HG03196 (cell line): ENCODE data around the gene NBPF1.
"Not testable (repeated sequence)": the region's sequence is repeated elsewhere in the genome, so short reads cannot be mapped to it uniquely, and the experiment has no call there.

Experiments used
- ATAC-seq: cut with Tn5 transposase; IDR thresholded peaks from one replicate; pipeline ENCODE4 v1.9.1; 2021; ENCODE audit not compliant: unreplicated experiment

NBPF1 gene

GRCh38 chr1:16613185-16614147 is at the start of gene NBPF1:
NBPF1 (minus strand) TSS chr1:16613564.
- peak; percentile 86 for ATAC-seq

DNA sequence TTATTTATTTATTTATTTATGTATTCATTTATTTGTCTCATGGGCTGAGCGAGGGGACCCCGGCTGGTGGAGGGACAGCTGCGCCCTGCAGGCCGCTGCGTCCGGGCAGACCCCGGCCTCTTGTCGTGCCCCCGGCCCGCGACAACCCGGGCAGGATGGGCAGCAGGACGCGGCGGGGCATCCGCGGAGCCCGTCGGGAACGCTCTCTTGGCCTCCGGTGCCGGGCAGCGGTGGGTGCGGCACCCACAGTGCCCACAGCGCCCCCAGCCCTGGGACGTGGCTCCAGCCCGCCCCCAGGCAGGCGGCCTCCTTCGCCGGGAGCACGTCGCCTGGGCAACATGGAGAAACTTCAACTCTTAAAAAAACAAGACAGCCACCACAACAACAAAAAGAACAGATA is 44.9 kb upstream of the NBPF1 start:
- not testable (repeated sequence) for ATAC-seq

GRCh38 chr1:16656981-16657683 is 43.8 kb upstream of the NBPF1 start:
- ATAC-seq: not testable (repeated sequence)

DNA sequence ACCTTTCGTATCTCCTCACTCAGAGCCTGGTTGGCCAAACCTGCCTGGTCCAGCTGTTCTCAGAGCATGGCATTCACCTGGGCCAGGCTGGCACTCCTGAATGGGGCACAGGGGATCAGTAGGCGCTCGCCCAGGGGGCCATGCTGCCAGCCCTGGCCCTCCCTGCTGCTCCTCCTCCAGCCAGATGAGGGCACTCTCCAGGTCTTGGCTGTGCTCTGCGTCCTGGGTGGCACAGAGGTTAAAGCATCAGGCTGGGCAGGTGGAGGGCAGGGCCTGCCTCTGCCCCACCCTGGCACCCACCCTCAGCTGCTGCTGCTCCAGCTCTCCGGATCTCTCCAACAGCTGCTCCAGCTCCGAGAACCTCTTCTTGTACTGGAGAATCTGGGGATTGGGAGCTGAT is 43.2 kb upstream of the NBPF1 start:
- not testable (repeated sequence) for ATAC-seq

- ATAC-seq: not testable (repeated sequence)
Measured at GRCh38 chr1:16651560-16651959, 38.2 kb upstream of the NBPF1 start.

GRCh38 chr1:16649960-16650359 is 36.6 kb upstream of the NBPF1 start:
- ATAC-seq: not testable (repeated sequence)

DNA sequence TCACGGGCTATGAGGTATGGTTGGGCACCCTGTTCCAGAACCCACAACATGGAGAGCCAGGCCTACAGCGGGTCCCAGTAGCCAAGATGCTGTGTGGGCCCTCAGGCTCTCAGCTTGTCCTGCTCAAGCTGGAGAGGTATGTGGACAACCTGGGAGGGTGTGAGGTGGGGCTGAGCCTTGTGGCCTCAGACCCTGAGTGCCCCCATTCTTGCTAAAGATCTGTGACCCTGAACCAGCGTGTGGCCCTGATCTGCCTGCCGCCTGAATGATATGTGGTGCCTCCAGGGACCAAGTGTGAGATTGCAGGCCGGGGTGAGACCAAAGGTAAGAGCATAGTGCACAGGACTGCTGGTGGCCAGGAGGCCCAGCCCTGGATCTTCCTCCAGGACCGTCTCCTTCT is 36.0 kb upstream of the NBPF1 start:
- ATAC-seq: not testable (repeated sequence)

GRCh38 chr1:16648756-16649155 is 35.4 kb upstream of the NBPF1 start:
- not testable (repeated sequence) for ATAC-seq

- ATAC-seq: not testable (repeated sequence)
Measured at GRCh38 chr1:16648250-16648649, 34.9 kb upstream of the NBPF1 start.

DNA sequence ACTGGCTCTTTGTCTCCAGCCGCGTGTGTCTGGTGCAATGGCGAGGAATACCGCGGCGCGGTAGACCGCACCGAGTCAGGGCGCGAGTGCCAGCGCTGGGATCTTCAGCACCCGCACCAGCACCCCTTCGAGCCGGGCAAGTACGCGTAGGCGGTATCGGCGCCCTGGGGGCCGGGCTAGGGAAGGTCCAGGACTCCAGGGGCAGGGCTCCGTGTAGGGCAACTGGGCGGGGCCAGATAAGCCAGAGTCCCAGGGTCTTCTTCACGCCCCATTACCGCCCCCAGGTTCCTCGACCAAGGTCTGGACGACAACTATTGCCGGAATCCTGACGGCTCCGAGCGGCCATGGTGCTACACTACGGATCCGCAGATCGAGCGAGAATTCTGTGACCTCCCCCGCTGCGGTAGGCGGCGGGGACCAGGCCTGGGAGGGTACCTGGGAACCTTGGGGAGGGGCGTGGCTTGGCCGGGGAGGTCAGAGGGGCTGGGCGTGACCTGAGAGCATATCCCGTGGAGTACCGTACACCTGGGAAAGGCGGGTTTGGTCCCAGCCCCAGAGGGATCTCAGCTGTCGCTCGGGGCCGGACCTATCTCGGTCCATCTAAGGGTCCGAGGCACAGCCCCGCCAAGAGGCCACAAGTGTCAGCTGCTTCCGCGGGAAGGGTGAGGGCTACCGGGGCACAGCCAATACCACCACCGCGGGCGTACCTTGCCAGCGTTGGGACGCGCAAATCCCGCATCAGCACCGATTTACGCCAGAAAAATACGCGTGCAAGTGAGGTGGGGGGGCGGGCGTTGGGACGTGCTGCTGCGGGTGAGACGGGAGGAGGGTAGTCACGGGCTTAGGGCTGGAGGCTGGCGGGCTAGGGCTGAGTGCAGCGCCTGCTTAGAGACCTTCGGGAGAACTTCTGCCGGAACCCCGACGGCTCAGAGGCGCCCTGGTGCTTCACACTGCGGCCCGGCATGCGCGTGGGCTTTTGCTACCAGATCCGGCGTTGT is 34.1 kb upstream of the NBPF1 start:
- ATAC-seq: not testable (repeated sequence)

- ATAC-seq: not testable (repeated sequence)
Measured at GRCh38 chr1:16646716-16647115, 33.4 kb upstream of the NBPF1 start.

- ATAC-seq: not testable (repeated sequence)
Measured at GRCh38 chr1:16646061-16646664, 32.8 kb upstream of the NBPF1 start.

GRCh38 chr1:16645271-16646060 is 32.1 kb upstream of the NBPF1 start:
- peak; percentile 8 for ATAC-seq

DNA sequence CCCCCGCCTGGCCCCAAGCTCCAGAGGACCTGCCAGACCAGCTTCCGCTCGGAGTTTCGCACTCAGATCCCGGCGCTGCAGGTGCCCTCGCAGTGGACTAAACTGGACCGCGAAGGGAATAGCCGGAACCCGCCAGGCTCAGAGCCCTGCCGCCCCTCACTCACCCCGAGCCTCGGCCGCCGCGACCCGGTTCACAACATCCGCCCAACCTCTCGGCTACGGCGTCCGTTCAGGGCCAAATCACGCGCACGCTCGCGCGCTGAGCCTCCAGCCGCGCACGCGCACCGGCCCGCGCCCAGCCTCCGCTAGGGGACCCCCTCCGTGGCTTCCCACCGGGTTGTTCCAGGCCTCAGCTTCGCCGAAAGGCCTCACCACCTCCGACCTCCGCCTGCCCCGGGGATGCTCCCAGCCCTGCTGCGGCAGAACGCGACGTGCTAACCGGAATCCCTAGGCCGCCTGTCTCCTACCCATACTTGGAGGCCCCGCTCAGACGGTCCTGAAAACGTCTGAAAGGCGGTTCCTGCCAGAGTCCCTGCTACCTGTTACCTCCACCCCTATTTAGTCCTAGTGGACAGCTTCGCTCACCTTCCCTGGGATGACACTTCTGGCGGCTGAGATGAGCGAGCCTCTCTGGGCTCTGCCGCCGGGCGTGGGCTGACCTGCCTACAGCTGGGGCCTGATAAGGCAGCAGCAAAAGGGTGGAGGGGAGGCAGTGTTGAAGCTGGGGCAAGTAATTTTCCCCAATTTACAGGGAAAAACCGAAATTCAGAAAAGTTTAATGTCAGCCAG is 31.3 kb upstream of the NBPF1 start:
- peak; percentile 69 for ATAC-seq

GRCh38 chr1:16644193-16644481 is 30.8 kb upstream of the NBPF1 start:
- no peak for ATAC-seq

GRCh38 chr1:16643476-16644192 is 30.3 kb upstream of the NBPF1 start:
- peak; percentile 3 for ATAC-seq

DNA sequence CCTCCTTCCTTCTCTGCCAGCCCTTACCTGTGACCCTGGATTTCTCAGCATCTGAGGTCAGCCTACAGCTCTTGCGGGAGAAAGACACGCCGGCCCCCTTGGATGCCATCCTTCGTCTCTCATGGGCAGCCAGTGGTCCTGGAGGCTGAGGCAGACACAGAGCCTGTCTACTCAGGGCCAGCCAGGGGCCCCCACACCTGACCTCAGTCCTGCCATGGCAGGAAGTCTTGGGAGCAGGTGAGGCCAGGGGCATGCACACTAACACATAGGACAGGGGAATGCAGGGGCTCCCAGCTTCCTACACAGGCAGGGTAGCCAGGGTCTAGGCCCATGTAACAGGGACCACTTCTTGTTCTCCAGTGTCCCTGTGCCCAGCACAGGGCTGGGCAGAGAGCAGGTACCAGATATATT is 29.6 kb upstream of the NBPF1 start:
- ATAC-seq: not testable (repeated sequence)
